HepG2 (cell line): ENCODE measurements around the gene GPR173. TPM values are rescaled to one million over a fixed set of nuclear protein-coding genes. Genes with fewer than 3 reads are reported as not detected.

Source experiments
- ATAC-seq: fragments of 200-7000 bp; cut with Tn5 transposase; 3 replicates; pipeline ENCODE4 v1.9.1; 2020; ENCODE audit warnings: mild to moderate bottlenecking, moderate library complexity
- BruUV-seq: library from RNA; stranded (reverse); fragments of 400-500 nt; replicated peaks from 2 replicates; lab custom pipeline; 2021; lab: Mats Ljungman, UMichigan
- CTCF ChIA-PET: fragments of 300-600 bp; formaldehyde crosslinking; extraction: SDS; loops from one replicate; lab custom pipeline; 2021; ENCODE audit warnings: low total read pairs, inconsistent platforms, low intra/inter-chr PET ratio; lab: Yijun Ruan, JAX
- POLR2A ChIA-PET: fragments of 350-600 bp; sonication (Branson Sonifier 250); formaldehyde crosslinking; loops from one replicate; lab custom pipeline; 2020; ENCODE audit warnings: antibody characterized with exemption, inconsistent platforms; lab: Yijun Ruan, JAX
- DNase-seq: peaks from one replicate; pipeline ENCODE4 v3.0.0-alpha.2; 2015; ENCODE audit warnings: low spot score
- FAIRE-seq: peaks from 3 replicates; lab custom pipeline; 2011; peaks lifted over from hg19 to GRCh38; lab: Jason Lieb, UNC
- H2AFZ ChIP-seq: one replicate; pipeline ENCODE4 v1.6.1; 2011; ENCODE audit warnings: low read length, inconsistent platforms
- H3K27ac ChIP-seq: fragments of 300-600 bp; 3 replicates; pipeline ENCODE4 v1.8.0; 2011; ENCODE audit warnings: mixed run types, mild to moderate bottlenecking, mixed read lengths, low read length, inconsistent platforms; ENCODE audit not compliant: insufficient read depth; ENCODE audit errors: extremely low read length
- H3K27me3 ChIP-seq, 2 experiments: fragments of 200-600 bp in 1 of 2; 2 replicates in 1 of 2; 3 replicates in 1 of 2; pipeline versions ENCODE4 v1.6.0 to v1.8.0; 2011; ENCODE audit warnings: low read length in 2 of 2, mild to moderate bottlenecking in 2 of 2, moderate library complexity in 2 of 2, inconsistent platforms in 1 of 2; ENCODE audit not compliant: insufficient read depth in 2 of 2, control insufficient read depth in 1 of 2
- H3K36me3 ChIP-seq, 2 experiments: fragments of 200-600 bp in 1 of 2; replicated peaks in 1 of 2; 2 replicates in 1 of 2; 3 replicates in 1 of 2; pipeline versions ENCODE4 v1.5.1 to v1.8.0; 2011; ENCODE audit warnings: low read length in 2 of 2, inconsistent platforms in 1 of 2; ENCODE audit not compliant: insufficient read depth in 2 of 2, control insufficient read depth in 1 of 2
- H3K4me1 ChIP-seq: 2 replicates; pipeline ENCODE4 v1.5.1; 2012; ENCODE audit warnings: low read length, inconsistent platforms; ENCODE audit not compliant: insufficient read depth
- H3K4me2 ChIP-seq: 2 replicates; pipeline ENCODE4 v1.6.0; 2011; ENCODE audit warnings: low read depth, low read length, inconsistent platforms
- H3K4me3 ChIP-seq, 3 experiments: fragments of 200-600 bp in 1 of 3; sonication (generic), shearing (Covaris generic) in 1 of 3; replicated peaks in 1 of 3; 2 replicates each; pipeline ENCODE4 v1.5.1; 2011 to 2016; ENCODE audit warnings: low read length in 3 of 3, inconsistent platforms in 2 of 3, low read depth in 2 of 3, mild to moderate bottlenecking in 2 of 3, control low read depth in 1 of 3, mixed read lengths in 1 of 3; ENCODE audit not compliant: insufficient read depth in 1 of 3
- H3K79me2 ChIP-seq: one replicate; pipeline ENCODE4 v1.6.1; 2011; ENCODE audit warnings: low read length, inconsistent platforms; ENCODE audit not compliant: insufficient read depth
- H3K9ac ChIP-seq: 2 replicates; pipeline ENCODE4 v1.6.0; 2011; ENCODE audit warnings: mild to moderate bottlenecking, low read depth, low read length, inconsistent platforms; ENCODE audit not compliant: insufficient read depth
- H3K9me3 ChIP-seq: 2 replicates; pipeline ENCODE4 v1.5.1; 2012; ENCODE audit warnings: mild to moderate bottlenecking, low read length
- H4K20me1 ChIP-seq: 2 replicates; pipeline ENCODE4 v1.6.0; 2011; ENCODE audit warnings: inconsistent platforms, mild to moderate bottlenecking, low read length, moderate library complexity; ENCODE audit not compliant: insufficient read depth
- AFF4 ChIP-seq: sonication (generic); formaldehyde crosslinking; IDR thresholded peaks from 2 replicates; pipeline ENCODE4 v1.4.0; 2020; ENCODE audit warnings: missing genetic modification reagents
- AKNA ChIP-seq: sonication (generic); formaldehyde crosslinking; IDR thresholded peaks from 2 replicates; pipeline ENCODE4 v1.4.0; 2020; ENCODE audit warnings: missing genetic modification reagents, borderline replicate concordance
- RFX5 ChIP-seq: IDR thresholded peaks from 2 replicates; pipeline ENCODE4 v1.6.1; 2011; ENCODE audit warnings: low read depth, low read length, improper control_type of control experiment
- SRSF4 ChIP-seq: fragments of 200-400 bp; formaldehyde crosslinking; IDR thresholded peaks from one replicate; pipeline ENCODE4 v1.6.1; 2018; ENCODE audit warnings: mild to moderate bottlenecking, low read depth, low read length, moderate library complexity; ENCODE audit not compliant: poor library complexity, severe bottlenecking
- ZFP91 ChIP-seq: sonication (generic); formaldehyde crosslinking; IDR thresholded peaks from 2 replicates; pipeline ENCODE4 v1.9.0; 2022; ENCODE audit warnings: missing genetic modification reagents, mild to moderate bottlenecking, borderline replicate concordance
- ZNF564 ChIP-seq: sonication (generic); formaldehyde crosslinking; IDR thresholded peaks from 2 replicates; pipeline ENCODE4 v1.8.1; 2023; ENCODE audit warnings: mild to moderate bottlenecking, missing genetic modification reagents
- ZNF724P ChIP-seq: sonication (generic); formaldehyde crosslinking; IDR thresholded peaks from 2 replicates; pipeline ENCODE4 v1.8.0; 2022; ENCODE audit warnings: missing genetic modification reagents, borderline replicate concordance
- WGBS: methylation state at CpG from one replicate; pipeline ENCODE4 v1.1.6; 2017; ENCODE audit warnings: low lambda C conversion rate; 5-methylcytosine and 5-hydroxymethylcytosine counted together
- in situ Hi-C: cut with HindIII; loops from 2 replicates; pipeline ENCODE4 v1.10.0; 2017; ENCODE audit warnings: low pct_unique_long_range_greater_than_20kb; ENCODE audit not compliant: extremely low pct_ligation_motif_present
- intact Hi-C: fragments of 100-400 bp; cut with micrococcal nuclease; formaldehyde crosslinking; loops from one replicate; pipeline ENCODE4 v1.10.0; 2022; ENCODE audit not compliant: unreplicated experiment
- polyA plus RNA-seq, 8 experiments: library from polyadenylated mRNA; depleted of rRNA in 3 of 8; stranded (reverse) in 7 of 8; unstranded in 1 of 8; fragments of >200 nt; fragmentation: Illumina TruSeq in 4 of 8; extraction: Trizol in 4 of 8; gene quantifications; 2 replicates each; pipeline versions ENCODE4 v1.2.1 to v1.2.3, GENCODE V29; 2011 to 2016; ENCODE audit warnings: low read depth in 4 of 8, missing spikeins in 1 of 8, mixed read lengths in 1 of 8; ENCODE audit not compliant: insufficient read depth in 1 of 8
- total RNA-seq, 5 experiments: library from RNA; depleted of rRNA; stranded (reverse); fragments of >200 nt; fragmentation: Illumina TruSeq; extraction: Trizol; gene quantifications; 2 replicates each; pipeline ENCODE4 v1.2.3, GENCODE V29; 2016; ENCODE audit warnings: low read depth in 1 of 5

The GPR173 gene
- total and polyA plus RNA-seq, 2 of the 13 experiments (the other 11 are each of a cell fraction or from before 2014, with no cell fraction given) = 0.04 TPM; not detected in 1

GRCh38 chrX:53004811-53005210, 43.8 kb upstream of the GPR173 start:
- H3K4me1 ChIP-seq = no peaks in the 10 kb centered on the region
- H2AFZ ChIP-seq = no peak overlapping the region
- H3K4me2 ChIP-seq = no peak overlapping the region
- FAIRE-seq (no peak), DNase-seq (no peak), ATAC-seq (no peak)
- no peak overlapping the region for H3K4me3 ChIP-seq
- in situ Hi-C loops (no loop called here), intact Hi-C loops (no loop called here)
- ChIA-PET CTCF (no interaction called here), POLR2A (no interaction called here)
- WGBS = 0% methylated on average over 4 of the region's 4 CpGs
- no peak for TF ChIP-seq ZNF724P (CRISPR knock-in tag)
- no peak for TF ChIP-seq SRSF4
- H3K27ac ChIP-seq = no peak overlapping the region
- H3K9ac ChIP-seq = no peak overlapping the region
- H3K36me3 ChIP-seq = no peaks in the 10 kb centered on the region
- BruUV-seq = no TSS peak
- H3K79me2 ChIP-seq = no peaks in the 10 kb centered on the region
- H4K20me1 ChIP-seq = no peaks in the 10 kb centered on the region
- H3K27me3 ChIP-seq = 0 out of 5 replicates have a peak, but pooled peaks cover 0 to 5% of the 10 kb centered on the region in 2 experiments
- no peaks in the 10 kb centered on the region for H3K9me3 ChIP-seq

GRCh38 chrX:53005327-53005726, 43.3 kb upstream of the GPR173 start:
- H2AFZ ChIP-seq = no peak overlapping the region
- H3K36me3 ChIP-seq = no peaks in the 10 kb centered on the region
- no peak overlapping the region for H3K9ac ChIP-seq
- no peaks in the 10 kb centered on the region for H4K20me1 ChIP-seq
- POLR2A ChIA-PET = no interaction called here
- WGBS = 0% methylated on average over 2 of the region's 3 CpGs
- in situ Hi-C loops = no loop called here
- intact Hi-C loops = no loop called here
- H3K4me2 ChIP-seq = no peak overlapping the region
- no peak overlapping the region for H3K4me3 ChIP-seq
- no peak for ATAC-seq
- H3K79me2 ChIP-seq = no peaks in the 10 kb centered on the region
- no peak for DNase-seq
- no peaks in the 10 kb centered on the region for H3K4me1 ChIP-seq
- H3K9me3 ChIP-seq = no peaks in the 10 kb centered on the region
- CTCF ChIA-PET = no interaction called here
- BruUV-seq = no TSS peak
- H3K27me3 ChIP-seq = 0 out of 5 replicates have a peak, but pooled peaks cover 0 to under 1% of the 10 kb centered on the region in 2 experiments
- H3K27ac ChIP-seq = no peak overlapping the region
- no peak for FAIRE-seq
- TF ChIP-seq AFF4 (CRISPR knock-in tag) (no peak), AKNA (no peak), ZNF564 (CRISPR knock-in tag) (no peak), RFX5 (no peak), ZFP91 (CRISPR knock-in tag) (no peak)
